BE2C (cell line): ENCODE measurements around the gene IGFBP5.

Experiments
- DNase-seq: peaks from one replicate; pipeline ENCODE4 v3.0.0-alpha.2; 2020
- H3K27me3 ChIP-seq: fragments of 250-450 bp; sonication (Bioruptor Pico); 2 replicates; pipeline ENCODE4 v1.5.1; 2020; ENCODE audit warnings: mild to moderate bottlenecking
- H3K36me3 ChIP-seq: fragments of 250-450 bp; sonication (Bioruptor Pico); 2 replicates; pipeline ENCODE4 v1.5.1; 2020; ENCODE audit warnings: mild to moderate bottlenecking
- H3K4me1 ChIP-seq: fragments of 250-450 bp; sonication (Bioruptor Pico); 2 replicates; pipeline ENCODE4 v1.5.1; 2020
- H3K4me3 ChIP-seq: 2 replicates; pipeline ENCODE4 v1.5.1; 2011; ENCODE audit warnings: low read depth, low read length
- H3K9me3 ChIP-seq: fragments of 250-450 bp; sonication (Bioruptor Pico); 2 replicates; pipeline ENCODE4 v1.5.1; 2020
- TF ChIP-seq, protein P1 (sequence below): IDR thresholded peaks from 2 replicates; pipeline ENCODE4 v1.5.1; 2012; ENCODE audit warnings: mild to moderate bottlenecking, low read depth, low read length

Gene IGFBP5

DNA sequence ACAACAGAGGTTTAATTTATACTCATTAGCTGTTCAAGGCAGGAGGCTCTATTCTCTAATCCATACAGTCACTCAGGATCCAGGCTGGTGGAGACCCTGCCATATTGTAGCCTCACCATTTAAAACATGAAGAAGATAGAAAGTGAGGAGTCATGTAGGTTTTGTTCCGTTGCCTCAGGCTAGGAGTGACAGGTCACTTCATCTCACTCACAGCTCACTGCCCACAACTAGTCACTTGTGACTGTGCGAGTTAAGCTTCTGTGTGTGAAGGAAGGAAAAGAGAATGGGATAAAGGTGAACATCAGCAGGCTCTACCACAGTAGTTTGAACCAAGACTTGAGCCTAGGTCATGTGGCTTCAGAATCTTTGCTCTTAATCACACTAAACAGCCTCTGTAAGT lies 71.1 kb downstream of the IGFBP5 start:
- H3K9me3 ChIP-seq = no peaks in the 10 kb centered on the region
- no peaks in the 10 kb centered on the region for H3K27me3 ChIP-seq
- peaks cover 19% of the 10 kb centered on the region for H3K4me1 ChIP-seq
- TF ChIP-seq, protein P1, sequence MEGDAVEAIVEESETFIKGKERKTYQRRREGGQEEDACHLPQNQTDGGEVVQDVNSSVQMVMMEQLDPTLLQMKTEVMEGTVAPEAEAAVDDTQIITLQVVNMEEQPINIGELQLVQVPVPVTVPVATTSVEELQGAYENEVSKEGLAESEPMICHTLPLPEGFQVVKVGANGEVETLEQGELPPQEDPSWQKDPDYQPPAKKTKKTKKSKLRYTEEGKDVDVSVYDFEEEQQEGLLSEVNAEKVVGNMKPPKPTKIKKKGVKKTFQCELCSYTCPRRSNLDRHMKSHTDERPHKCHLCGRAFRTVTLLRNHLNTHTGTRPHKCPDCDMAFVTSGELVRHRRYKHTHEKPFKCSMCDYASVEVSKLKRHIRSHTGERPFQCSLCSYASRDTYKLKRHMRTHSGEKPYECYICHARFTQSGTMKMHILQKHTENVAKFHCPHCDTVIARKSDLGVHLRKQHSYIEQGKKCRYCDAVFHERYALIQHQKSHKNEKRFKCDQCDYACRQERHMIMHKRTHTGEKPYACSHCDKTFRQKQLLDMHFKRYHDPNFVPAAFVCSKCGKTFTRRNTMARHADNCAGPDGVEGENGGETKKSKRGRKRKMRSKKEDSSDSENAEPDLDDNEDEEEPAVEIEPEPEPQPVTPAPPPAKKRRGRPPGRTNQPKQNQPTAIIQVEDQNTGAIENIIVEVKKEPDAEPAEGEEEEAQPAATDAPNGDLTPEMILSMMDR = no peak
- no peak overlapping the region for H3K4me3 ChIP-seq
- no peak for DNase-seq
- H3K36me3 ChIP-seq = no peaks in the 10 kb centered on the region

DNA sequence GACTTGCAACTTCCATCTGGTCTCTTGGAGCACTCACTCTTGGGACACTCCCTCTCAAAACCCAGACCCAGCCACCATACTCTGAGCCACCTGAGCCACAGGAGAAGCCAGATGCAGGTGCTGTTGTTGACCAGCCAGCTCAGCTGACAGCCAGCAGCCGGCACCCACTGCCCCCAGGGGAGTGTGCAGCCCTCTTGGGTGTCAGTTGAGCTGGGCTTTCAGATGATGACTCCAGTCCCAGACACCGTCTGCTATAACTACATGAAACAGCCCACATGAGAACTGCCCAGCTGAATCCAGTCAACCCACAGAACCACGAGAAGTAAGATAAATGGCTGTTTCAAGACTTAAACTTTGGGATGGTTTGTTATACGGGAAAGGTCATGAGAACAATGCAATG lies 72.8 kb downstream of the IGFBP5 start:
- no peaks in the 10 kb centered on the region for H3K9me3 ChIP-seq
- DNase-seq = no peak
- H3K36me3 ChIP-seq = no peaks in the 10 kb centered on the region
- peaks cover 26% of the 10 kb centered on the region for H3K4me1 ChIP-seq
- TF ChIP-seq, protein P1 = no peak
- no peaks in the 10 kb centered on the region for H3K27me3 ChIP-seq
- H3K4me3 ChIP-seq = no peak overlapping the region
